Measurements from ENCODE around the gene MGA.

The MGA gene

GRCh38 chr15:41780266-41780665 lies 120.1 kb downstream of the MGA start:
- no peak for TF ChIP-seq CTCF (IDR thresholded peaks at IDR 0.05; ENCODE audit: poor library complexity, severe bottlenecking)
- Histone ChIP-seq H3K4me1 (ENCODE audit: insufficient read depth, poor library complexity, severe bottlenecking) (peaks cover 49% of the 10 kb centered on the region), H3K9me3 (ENCODE audit: severe bottlenecking) (no peaks in the 10 kb centered on the region), H3K27me3 (ENCODE audit: insufficient read depth, poor library complexity, severe bottlenecking) (no peaks in the 10 kb centered on the region), H3K27ac (ENCODE audit: poor library complexity, severe bottlenecking) (peak overlapping the region; percentile 81), H3K4me3 (ENCODE audit: severe bottlenecking) (no peak overlapping the region), H3K36me3 (ENCODE audit: low read depth) (peaks cover 61% of the 10 kb centered on the region)
- DNase-seq (ENCODE audit: low spot score) (no peak), ATAC-seq (ENCODE audit: low read depth) (no peak)

GRCh38 chr15:41780727-41781126 lies 120.5 kb downstream of the MGA start:
- Histone ChIP-seq H3K27me3 (ENCODE audit: insufficient read depth, poor library complexity, severe bottlenecking) (no peaks in the 10 kb centered on the region), H3K4me1 (ENCODE audit: insufficient read depth, poor library complexity, severe bottlenecking) (peaks cover 47% of the 10 kb centered on the region), H3K9me3 (ENCODE audit: severe bottlenecking) (no peaks in the 10 kb centered on the region), H3K4me3 (ENCODE audit: severe bottlenecking) (no peak overlapping the region), H3K27ac (ENCODE audit: poor library complexity, severe bottlenecking) (peak overlapping the region; percentile 81), H3K36me3 (ENCODE audit: low read depth) (peaks cover 66% of the 10 kb centered on the region)
- DNase-seq (ENCODE audit: low spot score) (no peak), ATAC-seq (ENCODE audit: low read depth) (no peak)
- TF ChIP-seq CTCF (IDR thresholded peaks at IDR 0.05; ENCODE audit: poor library complexity, severe bottlenecking) = no peak

GRCh38 chr15:41782371-41783282 lies 122.4 kb downstream of the MGA start:
- no peaks in the 10 kb centered on the region for H3K9me3 ChIP-seq (ENCODE audit: severe bottlenecking)
- no peak overlapping the region for H3K4me3 ChIP-seq (ENCODE audit: severe bottlenecking)
- H3K27me3 ChIP-seq (ENCODE audit: insufficient read depth, poor library complexity, severe bottlenecking) = no peaks in the 10 kb centered on the region
- peaks cover 59% of the 10 kb centered on the region for H3K36me3 ChIP-seq (ENCODE audit: low read depth)
- peaks cover 29% of the 10 kb centered on the region for H3K4me1 ChIP-seq (ENCODE audit: insufficient read depth, poor library complexity, severe bottlenecking)
- H3K27ac ChIP-seq (ENCODE audit: poor library complexity, severe bottlenecking) = no peak overlapping the region
- TF ChIP-seq CTCF (IDR thresholded peaks at IDR 0.05; ENCODE audit: poor library complexity, severe bottlenecking) = no peak
- ATAC-seq (ENCODE audit: low read depth) (no peak), DNase-seq (ENCODE audit: low spot score) (no peak)

- DNase-seq (ENCODE audit: low spot score) (no peak), ATAC-seq (ENCODE audit: low read depth) (no peak)
- no peak for TF ChIP-seq CTCF (IDR thresholded peaks at IDR 0.05; ENCODE audit: poor library complexity, severe bottlenecking)
- H3K27ac ChIP-seq (ENCODE audit: poor library complexity, severe bottlenecking) = no peak overlapping the region
- peaks cover 27% of the 10 kb centered on the region for H3K4me1 ChIP-seq (ENCODE audit: insufficient read depth, poor library complexity, severe bottlenecking)
- peaks cover 54% of the 10 kb centered on the region for H3K36me3 ChIP-seq (ENCODE audit: low read depth)
- no peaks in the 10 kb centered on the region for H3K27me3 ChIP-seq (ENCODE audit: insufficient read depth, poor library complexity, severe bottlenecking)
- H3K9me3 ChIP-seq (ENCODE audit: severe bottlenecking) = no peaks in the 10 kb centered on the region
- no peak overlapping the region for H3K4me3 ChIP-seq (ENCODE audit: severe bottlenecking)
These were observed 123.1 kb downstream of the MGA start for GRCh38 chr15:41783296-41783695.

- no peaks in the 10 kb centered on the region for H3K27me3 ChIP-seq (ENCODE audit: insufficient read depth, poor library complexity, severe bottlenecking)
- ATAC-seq (ENCODE audit: low read depth) (no peak), DNase-seq (ENCODE audit: low spot score) (no peak)
- no peaks in the 10 kb centered on the region for H3K9me3 ChIP-seq (ENCODE audit: severe bottlenecking)
- peaks cover 30% of the 10 kb centered on the region for H3K36me3 ChIP-seq (ENCODE audit: low read depth)
- H3K4me1 ChIP-seq (ENCODE audit: insufficient read depth, poor library complexity, severe bottlenecking) = peaks cover 47% of the 10 kb centered on the region
- no peak for TF ChIP-seq CTCF (IDR thresholded peaks at IDR 0.05; ENCODE audit: poor library complexity, severe bottlenecking)
- H3K27ac ChIP-seq (ENCODE audit: poor library complexity, severe bottlenecking) = peak overlapping the region; percentile 90
- H3K4me3 ChIP-seq (ENCODE audit: severe bottlenecking) = no peak overlapping the region
These were observed 128.1 kb downstream of the MGA start for GRCh38 chr15:41788262-41788661.

Data from RWPE2 (cell line).